Sigmoid colon (tissue), 7 donors: ENCODE measurements around the gene CRYGN. TPM values are rescaled to one million over a fixed set of nuclear protein-coding genes. Genes with fewer than 3 reads are reported as not detected.

Experiments
- DNase-seq: peaks from one replicate; pipeline ENCODE4 v3.0.0-alpha.2; 2019
- H3K27ac ChIP-seq, 4 donors: fragments of 200-600 bp; sonication (generic); one replicate each; pipeline ENCODE4 v1.5.1; 2016 to 2019; ENCODE audit warnings: mild to moderate bottlenecking in 1 of 4
- H3K27me3 ChIP-seq, 3 donors: fragments of 200-600 bp; sonication (generic); one replicate each; pipeline ENCODE4 v1.5.1; 2019; ENCODE audit warnings: mild to moderate bottlenecking in 1 of 3
- H3K36me3 ChIP-seq, 4 donors: fragments of 200-600 bp; sonication (generic); one replicate each; pipeline ENCODE4 v1.5.1; 2016 to 2019
- H3K4me1 ChIP-seq, 4 donors: fragments of 200-600 bp; sonication (generic); one replicate each; pipeline ENCODE4 v1.5.1; 2017 to 2019
- H3K4me3 ChIP-seq, 4 donors: fragments of 200-600 bp; sonication (generic); one replicate each; pipeline ENCODE4 v1.5.1; 2017 to 2019; ENCODE audit warnings: mild to moderate bottlenecking in 2 of 4, moderate library complexity in 1 of 4
- H3K9me3 ChIP-seq, 4 donors: fragments of 200-600 bp in 3 of 4; sonication (generic) in 3 of 4; one replicate each; pipeline versions ENCODE4 v1.5.1 to v1.6.1; 2013 to 2019
- CTCF ChIP-seq, 4 experiments: fragments of 450-650 bp in 3 of 4; fragments of 200-600 bp in 1 of 4; IDR thresholded peaks; one replicate each; pipeline ENCODE4 v1.5.1; 2016 to 2019; ENCODE audit warnings: antibody characterized with exemption in 4 of 4, mild to moderate bottlenecking in 3 of 4, moderate library complexity in 2 of 4
- EP300 ChIP-seq, 4 donors: sonication (generic); formaldehyde crosslinking; IDR thresholded peaks; one replicate each; pipeline ENCODE4 v1.6.1; 2017; ENCODE audit warnings: antibody characterized with exemption in 4 of 4
- POLR2A ChIP-seq, 2 donors: fragments of 450-650 bp; IDR thresholded peaks; one replicate each; pipeline ENCODE4 v1.6.1; 2016; ENCODE audit warnings: antibody characterized with exemption in 2 of 2, mild to moderate bottlenecking in 2 of 2, moderate library complexity in 2 of 2
- POLR2AphosphoS5 ChIP-seq, 4 donors: sonication (generic); formaldehyde crosslinking; IDR thresholded peaks; one replicate each; pipeline ENCODE4 v1.6.1; 2017; ENCODE audit warnings: antibody characterized with exemption in 4 of 4
- WGBS, 2 donors: extraction: QIAGEN DNeasy Blood & Tissue Kit; methylation state at CpG; one replicate each; pipeline ENCODE4 v1.1.7; 2013; 5-methylcytosine and 5-hydroxymethylcytosine counted together
- intact Hi-C: fragments of 100-400 bp; cut with DNase I; formaldehyde crosslinking; loops from one replicate; pipeline ENCODE4 v1.15.1; 2023
- polyA plus RNA-seq, 3 donors: library from polyadenylated mRNA; stranded (reverse); fragments of 200-250 nt; gene quantifications; one replicate each; pipeline ENCODE4 v1.2.3, GENCODE V29; 2013
- total RNA-seq, 4 donors: library from RNA; depleted of rRNA; stranded (reverse); fragments of >200 nt; gene quantifications; one replicate each; pipeline ENCODE4 v1.1.0, GENCODE V29; 2016
- donor health status: healthy with polysubstance abuse.
- donor health status: Bipolar disorder and iron deficiency.
- donor health status: healthy.

The CRYGN gene
- total and polyA plus RNA-seq, 7 donors, result 0.17 to 1.8 (median 0.99) TPM; not detected in 3

- H3K36me3 ChIP-seq, result no peaks in the 10 kb centered on the region
- no peak for TF ChIP-seq EP300 (IDR thresholded peaks at IDR 0.05)
- no peak for TF ChIP-seq CTCF (IDR thresholded peaks at IDR 0.05)
- no peak for TF ChIP-seq POLR2A (IDR thresholded peaks at IDR 0.05)
- TF ChIP-seq POLR2AphosphoS5 (IDR thresholded peaks at IDR 0.05), result no peak
- intact Hi-C loops, result no loop called here
- WGBS, 2 donors, result 91% methylated on average over 23 of the region's 23 CpGs
- H3K4me3 ChIP-seq, result no peak overlapping the region
- peaks cover 0 to 8% (median 0%) of the 10 kb centered on the region in 3 donors for H3K27me3 ChIP-seq
- H3K27ac ChIP-seq, result peak overlapping the region in 2 of 4 donors; percentile 5 to 80
- H3K4me1 ChIP-seq, result peaks cover 0 to 48% (median 39%) of the 10 kb centered on the region in 4 donors
- no peaks in the 10 kb centered on the region for H3K9me3 ChIP-seq
- DNase-seq, result peak; percentile 64
Observed at GRCh38 chr7:151437866-151438516, 1.9 kb downstream of the CRYGN start.

- peak overlapping the region; percentile 26 to 80 (median 63) for H3K27ac ChIP-seq
- WGBS, 2 donors, result 92 to 93% methylated on average over 13 of the region's 13 CpGs
- H3K27me3 ChIP-seq, result peaks cover 0 to 8% (median 0%) of the 10 kb centered on the region in 3 donors
- no peak overlapping the region for H3K4me3 ChIP-seq
- no peaks in the 10 kb centered on the region for H3K9me3 ChIP-seq
- intact Hi-C loops, result no loop called here
- TF ChIP-seq CTCF (IDR thresholded peaks at IDR 0.05) (no peak), POLR2A (IDR thresholded peaks at IDR 0.05) (no peak), EP300 (IDR thresholded peaks at IDR 0.05) (no peak), POLR2AphosphoS5 (IDR thresholded peaks at IDR 0.05) (no peak)
- peak; percentile 62 for DNase-seq
- H3K4me1 ChIP-seq, result peaks cover 0 to 48% (median 39%) of the 10 kb centered on the region in 4 donors
- no peaks in the 10 kb centered on the region for H3K36me3 ChIP-seq
Observed at GRCh38 chr7:151437159-151437553, 2.8 kb downstream of the CRYGN start.

- 80 to 85% methylated on average over 9 of the region's 9 CpGs for WGBS, 2 donors
Observed at GRCh38 chr7:151436446-151437158, 3.3 kb downstream of the CRYGN start.

GRCh38 chr7:151435971-151436370 is 4.0 kb downstream of the CRYGN start:
- Histone ChIP-seq H3K4me1 (peaks cover 0 to 41% (median 34%) of the 10 kb centered on the region in 4 donors), H3K4me3 (no peak overlapping the region), H3K36me3 (no peaks in the 10 kb centered on the region), H3K27ac (peak overlapping the region; percentile 44 to 80 (median 63)), H3K27me3 (peaks cover 0 to 8% (median 0%) of the 10 kb centered on the region in 3 donors), H3K9me3 (no peaks in the 10 kb centered on the region)
- TF ChIP-seq POLR2AphosphoS5 (IDR thresholded peaks at IDR 0.05), result no peak
- no peak for TF ChIP-seq CTCF (IDR thresholded peaks at IDR 0.05)
- no peak for TF ChIP-seq POLR2A (IDR thresholded peaks at IDR 0.05)
- TF ChIP-seq EP300 (IDR thresholded peaks at IDR 0.05), result no peak
- peak; percentile 52 for DNase-seq
- intact Hi-C loops, result no loop called here
- WGBS, 2 donors, result 91 to 95% methylated on average over 15 of the region's 15 CpGs

More at GRCh38 chr7:151436446-151437158, 3.3 kb downstream of the CRYGN start:
- Histone ChIP-seq H3K4me3 (no peak overlapping the region), H3K4me1 (peaks cover 0 to 47% (median 39%) of the 10 kb centered on the region in 4 donors), H3K9me3 (no peaks in the 10 kb centered on the region), H3K27me3 (peaks cover 0 to 8% (median 0%) of the 10 kb centered on the region in 3 donors), H3K36me3 (no peaks in the 10 kb centered on the region), H3K27ac (peak overlapping the region; percentile 44 to 80 (median 63))
- intact Hi-C loops, result no loop called here
- peak; percentile 82 for DNase-seq
- TF ChIP-seq POLR2A (IDR thresholded peaks at IDR 0.05) (no peak), EP300 (IDR thresholded peaks at IDR 0.05) (no peak), CTCF (IDR thresholded peaks at IDR 0.05) (no peak), POLR2AphosphoS5 (IDR thresholded peaks at IDR 0.05) (peak in 2 of 4 donors; percentile 11 to 59)
